IMR-90 (cell line): ENCODE data around the gene POLR1C. TPM values are rescaled to one million over a fixed set of nuclear protein-coding genes. Genes with fewer than 3 reads are reported as not detected.

Experiments
- ATAC-seq: fragments of 200-7000 bp; cut with Tn5 transposase; 2 replicates; pipeline ENCODE4 v1.9.1; 2020; ENCODE audit warnings: low read depth, mild to moderate bottlenecking, moderate library complexity
- BruUV-seq: library from RNA; stranded (reverse); fragments of 400-500 nt; replicated peaks from 2 replicates; lab custom pipeline; 2021; lab: Mats Ljungman, UMichigan
- CTCF ChIA-PET: fragments of 300-600 bp; formaldehyde crosslinking; extraction: SDS; loops from one replicate; lab custom pipeline; 2021; ENCODE audit warnings: antibody characterized with exemption; lab: Yijun Ruan, JAX
- POLR2A ChIA-PET: fragments of 300-600 bp; sonication (Branson Sonifier 250); formaldehyde crosslinking; loops from one replicate; lab custom pipeline; 2022; ENCODE audit warnings: antibody characterized with exemption; ENCODE audit not compliant: unreplicated experiment; lab: Charles Lee
- DNase-seq: peaks from one replicate; pipeline ENCODE4 v3.0.0; 2013
- H2AFZ ChIP-seq: replicated peaks from 2 replicates; pipeline ENCODE3; 2013; ENCODE audit warnings: low read length, mild to moderate bottlenecking; ENCODE audit not compliant: poor library complexity
- H2AK5ac ChIP-seq: 2 replicates; pipeline ENCODE4 v1.6.1; 2013; ENCODE audit warnings: low read depth, low read length, inconsistent platforms
- H2AK9ac ChIP-seq: replicated peaks from 2 replicates; pipeline ENCODE3; 2013; ENCODE audit warnings: mild to moderate bottlenecking, low read depth, low read length, moderate library complexity; ENCODE audit not compliant: poor library complexity
- H2BK120ac ChIP-seq: 2 replicates; pipeline ENCODE4 v1.6.1; 2013; ENCODE audit warnings: low read depth, low read length, inconsistent platforms
- H2BK15ac ChIP-seq: 3 replicates; pipeline ENCODE4 v1.6.1; 2013; ENCODE audit warnings: low read depth, low read length, inconsistent platforms
- H2BK20ac ChIP-seq: 2 replicates; pipeline ENCODE4 v1.6.1; 2013; ENCODE audit warnings: low read depth, mild to moderate bottlenecking, inconsistent platforms, low read length, moderate library complexity
- H2BK5ac ChIP-seq: 2 replicates; pipeline ENCODE4 v1.6.1; 2013; ENCODE audit warnings: mild to moderate bottlenecking, low read depth, low read length, inconsistent platforms; ENCODE audit not compliant: poor library complexity, severe bottlenecking
- H3K14ac ChIP-seq: replicated peaks from 2 replicates; pipeline ENCODE4 v1.6.1; 2013; ENCODE audit warnings: low read depth, low read length, inconsistent platforms
- H3K18ac ChIP-seq: 2 replicates; pipeline ENCODE4 v1.6.1; 2013; ENCODE audit warnings: low read depth, low read length, control low read depth
- H3K23ac ChIP-seq: 2 replicates; pipeline ENCODE4 v1.6.1; 2013; ENCODE audit warnings: low read depth, low read length, inconsistent platforms
- H3K27ac ChIP-seq: 2 replicates; pipeline ENCODE4 v1.5.1; 2013; ENCODE audit warnings: mild to moderate bottlenecking, control low read depth, low read length; ENCODE audit not compliant: insufficient read depth
- H3K27me3 ChIP-seq: 2 replicates; pipeline ENCODE4 v1.6.1; 2013; ENCODE audit warnings: low read length; ENCODE audit not compliant: control insufficient read depth, insufficient read depth
- H3K36me3 ChIP-seq: 2 replicates; pipeline ENCODE4 v1.6.1; 2013; ENCODE audit warnings: low read length, mixed read lengths; ENCODE audit not compliant: control insufficient read depth, insufficient read depth
- H3K4ac ChIP-seq: 2 replicates; pipeline ENCODE4 v1.6.1; 2013; ENCODE audit warnings: low read depth, low read length, inconsistent platforms
- H3K4me1 ChIP-seq: 2 replicates; pipeline ENCODE4 v1.6.1; 2013; ENCODE audit warnings: low read length, mixed read lengths; ENCODE audit not compliant: control insufficient read depth, insufficient read depth
- H3K4me2 ChIP-seq: 2 replicates; pipeline ENCODE4 v1.6.1; 2013; ENCODE audit warnings: low read depth, mild to moderate bottlenecking, control low read depth, low read length, moderate library complexity
- H3K4me3 ChIP-seq: 2 replicates; pipeline ENCODE4 v1.5.1; 2013; ENCODE audit warnings: low read depth, mild to moderate bottlenecking, control low read depth, low read length, moderate library complexity; ENCODE audit not compliant: insufficient read depth
- H3K56ac ChIP-seq: 2 replicates; pipeline ENCODE4 v1.6.1; 2013; ENCODE audit warnings: low read length, inconsistent platforms; ENCODE audit not compliant: insufficient read depth; ENCODE audit errors: extremely low read depth
- H3K79me1 ChIP-seq, 2 experiments: 2 replicates each; pipeline ENCODE4 v1.6.1; 2013; ENCODE audit warnings: low read length in 2 of 2, inconsistent platforms in 1 of 2, low read depth in 1 of 2
- H3K9ac ChIP-seq: 2 replicates; pipeline ENCODE4 v1.6.1; 2013; ENCODE audit warnings: low read depth, low read length, control low read depth
- H3K9me1 ChIP-seq: 2 replicates; pipeline ENCODE4 v1.6.1; 2013; ENCODE audit warnings: low read length, inconsistent platforms; ENCODE audit not compliant: insufficient read depth
- H3K9me3 ChIP-seq: 2 replicates; pipeline ENCODE4 v1.6.1; 2013; ENCODE audit warnings: low read length; ENCODE audit not compliant: control insufficient read depth, insufficient read depth
- H4K20me1 ChIP-seq: 2 replicates; pipeline ENCODE4 v1.6.1; 2013; ENCODE audit warnings: low read length, inconsistent platforms; ENCODE audit not compliant: insufficient read depth
- H4K5ac ChIP-seq: 2 replicates; pipeline ENCODE4 v1.6.1; 2013; ENCODE audit warnings: mild to moderate bottlenecking, low read depth, low read length, control low read depth
- H4K8ac ChIP-seq, 2 experiments: 2 replicates each; pipeline ENCODE4 v1.6.1; 2013; ENCODE audit warnings: low read depth in 2 of 2, low read length in 2 of 2, control low read depth in 1 of 2, inconsistent platforms in 1 of 2
- H4K91ac ChIP-seq: 2 replicates; pipeline ENCODE4 v1.6.1; 2013; ENCODE audit warnings: low read depth, low read length, inconsistent platforms; ENCODE audit not compliant: insufficient read depth
- CHD1 ChIP-seq: IDR thresholded peaks from 2 replicates; pipeline ENCODE4 v1.6.1; 2012; ENCODE audit warnings: low read depth, low read length, improper control_type of control experiment
- ELK1 ChIP-seq: fragments of 150-350 bp; IDR thresholded peaks from 2 replicates; pipeline ENCODE4 v1.6.1; 2016; ENCODE audit warnings: low read depth, mild to moderate bottlenecking, low read length, moderate library complexity, borderline replicate concordance
- NFE2L2 ChIP-seq: fragments of 150-350 bp; IDR thresholded peaks from 2 replicates; pipeline ENCODE4 v1.6.1; 2016; ENCODE audit warnings: low read depth, mild to moderate bottlenecking, low read length
- RAD21 ChIP-seq: IDR thresholded peaks from 2 replicates; pipeline ENCODE4 v1.6.1; 2012; ENCODE audit warnings: low read length, improper control_type of control experiment
- RFX5 ChIP-seq: IDR thresholded peaks from 2 replicates; pipeline ENCODE4 v1.8.0; 2012; ENCODE audit warnings: low read depth, mild to moderate bottlenecking, low read length, moderate library complexity
- WGBS, 2 experiments: methylation state at CpG; one replicate each; pipeline versions ENCODE4 v1.1.5 to v1.1.7; 2013; ENCODE audit warnings: missing lambda C conversion rate in 2 of 2; ENCODE audit not compliant: insufficient read length in 1 of 2; ENCODE audit errors: extremely low coverage in 2 of 2; 5-methylcytosine and 5-hydroxymethylcytosine counted together
- dilution Hi-C: fragments of 300-500 bp; cut with HindIII; formaldehyde crosslinking; loops from one replicate; pipeline ENCODE4 v1.14.3; 2018; ENCODE audit warnings: low sequenced_read_pairs; ENCODE audit not compliant: unreplicated experiment
- in situ Hi-C: fragments of 300-500 bp; cut with MboI; formaldehyde crosslinking; loops from 3 replicates; pipeline ENCODE4 v1.14.3; 2019; ENCODE audit warnings: low sequenced_read_pairs, inconsistent platforms, mixed read lengths
- intact Hi-C: fragments of 100-400 bp; cut with micrococcal nuclease; formaldehyde crosslinking; loops from 2 replicates; pipeline ENCODE4 v1.10.0; 2022
- polyA plus RNA-seq, 3 experiments: library from polyadenylated mRNA; depleted of rRNA; stranded (reverse); fragments of >200 nt; gene quantifications; 2 replicates each; pipeline ENCODE4 v1.2.3, GENCODE V29; 2012; ENCODE audit warnings: low replicate concordance in 1 of 3
- total RNA-seq: library from RNA; depleted of rRNA; stranded (reverse); fragments of >200 nt; gene quantifications from 2 replicates; pipeline ENCODE4 v1.2.3, GENCODE V29; 2012
- TF ChIP-seq, protein P1 (sequence below): fragments of 150-350 bp; IDR thresholded peaks from 2 replicates; pipeline ENCODE4 v1.6.1; 2017; ENCODE audit warnings: mild to moderate bottlenecking, antibody characterized with exemption, low read length, low read depth

Gene POLR1C
- total and polyA plus RNA-seq, 2 of the 4 experiments (the other 2 are of a cell fraction) = 46.1 to 72.6 TPM

DNA sequence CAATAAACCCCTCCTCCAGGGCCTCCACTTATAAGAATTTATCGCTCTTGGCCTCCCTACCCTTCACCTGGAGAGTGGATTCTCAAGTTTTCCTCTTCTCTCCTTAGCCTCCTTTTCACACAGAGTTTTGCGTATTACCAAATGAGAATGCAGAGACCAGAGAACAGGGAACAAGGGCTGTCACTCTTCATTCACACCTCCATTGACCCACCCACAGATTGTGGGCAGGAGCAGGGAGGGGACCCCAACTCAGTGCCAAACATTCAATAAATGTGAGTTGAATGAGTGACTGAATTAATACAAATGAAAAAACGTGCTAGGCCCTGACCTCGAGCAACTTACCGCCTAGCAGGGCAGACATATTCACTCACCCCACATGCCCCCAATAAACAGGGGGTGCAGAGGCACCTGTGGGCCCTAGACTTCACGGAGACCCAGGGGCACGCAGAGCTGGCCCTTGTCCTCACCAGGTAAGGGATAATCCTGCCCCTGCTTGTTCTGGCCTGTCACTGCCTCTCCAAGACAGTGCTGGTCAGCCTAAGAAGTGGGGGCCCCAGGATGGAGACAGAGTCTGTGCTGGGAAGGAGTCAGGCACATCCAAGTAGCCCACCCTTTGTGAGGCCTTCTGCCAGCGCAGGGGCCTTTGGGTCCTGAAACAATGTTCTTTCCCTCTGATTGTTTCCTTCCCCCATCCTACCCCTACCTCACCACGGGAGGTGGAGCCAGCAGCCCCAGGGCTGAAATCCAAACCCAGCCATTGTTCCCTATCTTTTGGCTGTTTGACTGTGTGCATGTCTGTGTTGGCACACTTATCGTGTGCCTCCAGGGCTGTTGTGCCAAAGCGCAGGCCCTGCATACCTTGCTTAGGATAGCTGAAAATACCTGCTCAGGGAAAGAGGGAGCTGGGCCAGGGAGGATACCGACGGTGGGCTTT, 47.9 kb upstream of the POLR1C start:
- H2AK5ac ChIP-seq = no peak overlapping the region
- no peaks in the 10 kb centered on the region for H3K4me1 ChIP-seq
- DNase-seq = no peak
- H2BK5ac ChIP-seq = no peak overlapping the region
- intact Hi-C loops (no loop called here), in situ Hi-C loops (no loop called here), dilution Hi-C loops (no loop called here)
- no peaks in the 10 kb centered on the region for H3K9me1 ChIP-seq
- no peak overlapping the region for H3K56ac ChIP-seq
- no peak overlapping the region for H3K4ac ChIP-seq
- H3K27ac ChIP-seq = no peak overlapping the region
- no peaks in the 10 kb centered on the region for H3K36me3 ChIP-seq
- no peak overlapping the region for H3K4me2 ChIP-seq
- no peaks in the 10 kb centered on the region for H3K79me1 ChIP-seq
- no peak overlapping the region for H3K4me3 ChIP-seq
- H4K20me1 ChIP-seq = no peaks in the 10 kb centered on the region
- no peak overlapping the region for H4K8ac ChIP-seq
- no TSS peak for BruUV-seq
- TF ChIP-seq, protein P1, sequence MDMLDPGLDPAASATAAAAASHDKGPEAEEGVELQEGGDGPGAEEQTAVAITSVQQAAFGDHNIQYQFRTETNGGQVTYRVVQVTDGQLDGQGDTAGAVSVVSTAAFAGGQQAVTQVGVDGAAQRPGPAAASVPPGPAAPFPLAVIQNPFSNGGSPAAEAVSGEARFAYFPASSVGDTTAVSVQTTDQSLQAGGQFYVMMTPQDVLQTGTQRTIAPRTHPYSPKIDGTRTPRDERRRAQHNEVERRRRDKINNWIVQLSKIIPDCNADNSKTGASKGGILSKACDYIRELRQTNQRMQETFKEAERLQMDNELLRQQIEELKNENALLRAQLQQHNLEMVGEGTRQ = no peak
- TF ChIP-seq ELK1 = no peak
- TF ChIP-seq NFE2L2 = no peak
- TF ChIP-seq RFX5 = no peak
- TF ChIP-seq CHD1 = no peak
- TF ChIP-seq RAD21 = no peak
- no peaks in the 10 kb centered on the region for H3K9me3 ChIP-seq
- no peak overlapping the region for H2BK15ac ChIP-seq
- no peak overlapping the region for H2BK120ac ChIP-seq
- ChIA-PET CTCF (no interaction called here), POLR2A (no interaction called here)
- no peak overlapping the region for H3K9ac ChIP-seq
- no peak overlapping the region for H2BK20ac ChIP-seq
- H2AFZ ChIP-seq = peak overlapping the region; percentile 32
- no peak overlapping the region for H3K14ac ChIP-seq
- 72% methylated on average over 2 of the region's 13 CpGs; no CpG with 5 or more reads in 1 of the 2 experiments for WGBS, 2 experiments
- no peak overlapping the region for H2AK9ac ChIP-seq
- H3K27me3 ChIP-seq = peaks cover 21% of the 10 kb centered on the region
- no peak overlapping the region for H4K91ac ChIP-seq
- no peak for ATAC-seq
- no peak overlapping the region for H4K5ac ChIP-seq
- H3K18ac ChIP-seq = no peak overlapping the region
- no peak overlapping the region for H3K23ac ChIP-seq
